CD4-positive, alpha-beta T cell treated with Interleukin-17A for 1 hour (primary cell): ENCODE results near the gene TM6SF1.
"Not testable (repeated sequence)": the region's sequence is repeated elsewhere in the genome, so short reads cannot be mapped to it uniquely, and the experiment has no call there.

ENCODE experiments used
- DNase-seq: peaks from one replicate; pipeline ENCODE4 v3.0.0-alpha.2; 2020

TM6SF1 gene

DNA sequence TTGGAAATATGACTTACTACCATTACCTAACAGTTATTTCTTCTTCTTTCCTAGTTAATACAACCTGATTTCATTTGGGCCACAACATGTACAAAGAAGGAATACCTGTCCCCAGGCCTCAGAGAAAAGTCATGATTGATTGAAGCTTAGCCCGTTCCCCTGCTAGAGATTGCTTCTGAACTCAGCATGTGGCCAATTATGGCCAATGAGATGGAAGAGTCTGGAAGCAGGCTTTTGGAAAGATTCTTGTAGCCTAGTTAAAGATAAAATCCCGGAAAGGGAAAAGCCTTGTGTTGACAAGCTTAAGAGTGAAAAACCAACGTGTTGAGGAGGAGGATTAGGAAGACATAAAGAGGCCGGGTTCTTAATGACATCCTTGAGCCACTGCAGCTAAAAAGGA is 17.0 kb upstream of the TM6SF1 start:
- no peak for DNase-seq

DNA sequence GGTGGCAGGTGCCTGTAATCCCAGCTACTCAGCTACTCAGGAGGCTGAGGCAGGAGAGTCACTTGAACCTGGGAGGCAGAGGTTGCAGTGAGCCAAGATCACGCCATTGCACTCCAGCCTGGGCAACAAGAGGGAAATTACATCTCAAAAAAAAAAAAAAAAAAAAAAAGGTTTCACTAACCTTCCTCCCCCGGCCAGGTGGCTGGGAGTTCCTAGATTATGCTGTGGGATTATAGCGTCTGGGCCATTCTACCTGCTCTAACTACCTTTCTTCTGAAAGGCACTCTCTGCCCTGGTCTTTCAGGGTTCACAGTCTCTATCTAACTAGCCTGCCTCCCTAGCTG is 15.5 kb upstream of the TM6SF1 start:
- DNase-seq, result not testable (repeated sequence)

DNA sequence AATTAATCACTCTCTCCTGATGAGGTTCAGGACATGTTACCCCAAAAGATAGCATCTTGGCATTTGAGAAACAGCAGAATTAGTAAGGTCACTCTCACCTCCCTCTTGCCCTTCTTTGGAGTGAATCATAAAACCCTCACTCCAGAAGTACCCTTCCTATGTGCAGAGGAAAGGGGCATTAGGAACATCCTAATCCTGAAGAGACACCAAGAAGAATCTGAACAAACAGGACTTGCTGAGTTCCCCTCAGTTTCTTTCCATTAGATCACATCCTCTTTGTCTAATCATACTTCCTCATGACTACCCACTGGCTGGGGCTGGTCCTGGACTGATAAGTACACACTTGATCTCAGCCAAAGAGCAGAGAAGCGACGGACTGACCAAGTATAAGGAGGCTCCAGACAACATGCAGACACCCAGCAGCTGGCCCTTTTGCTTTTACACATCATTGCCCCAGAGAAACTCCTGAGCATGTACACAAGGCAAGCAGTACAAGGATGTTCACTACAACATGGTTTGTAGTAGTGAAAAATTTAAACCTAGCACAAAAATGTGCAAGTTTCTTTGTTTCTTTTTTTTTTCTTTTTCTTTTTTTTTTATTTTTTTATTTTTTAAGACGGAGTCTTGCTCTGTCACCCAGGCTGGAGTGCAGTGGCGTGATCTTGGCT is 15.0 kb upstream of the TM6SF1 start:
- peak; percentile 6 for DNase-seq

DNA sequence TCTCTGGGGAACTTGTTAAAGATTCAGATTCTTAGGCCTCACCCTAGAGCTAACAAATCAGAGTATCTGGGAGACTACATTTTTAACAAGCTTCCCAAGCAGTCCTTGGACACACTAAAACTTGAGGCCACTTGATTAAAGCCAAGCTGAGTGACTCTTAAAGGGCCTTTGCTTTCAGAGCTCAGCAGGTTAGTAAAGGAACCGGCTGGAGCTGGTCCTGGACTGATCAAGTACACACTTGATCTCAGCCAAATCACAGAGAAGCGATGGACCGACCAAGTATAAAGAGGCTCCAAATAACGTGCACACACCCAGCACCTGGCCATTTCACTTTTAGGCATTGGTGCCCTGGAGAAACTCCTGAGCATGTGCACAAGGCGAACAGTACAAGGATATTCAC is 12.9 kb upstream of the TM6SF1 start:
- no peak for DNase-seq

GRCh38 chr15:83098079-83098478 is 9.4 kb upstream of the TM6SF1 start:
- no peak for DNase-seq

DNA sequence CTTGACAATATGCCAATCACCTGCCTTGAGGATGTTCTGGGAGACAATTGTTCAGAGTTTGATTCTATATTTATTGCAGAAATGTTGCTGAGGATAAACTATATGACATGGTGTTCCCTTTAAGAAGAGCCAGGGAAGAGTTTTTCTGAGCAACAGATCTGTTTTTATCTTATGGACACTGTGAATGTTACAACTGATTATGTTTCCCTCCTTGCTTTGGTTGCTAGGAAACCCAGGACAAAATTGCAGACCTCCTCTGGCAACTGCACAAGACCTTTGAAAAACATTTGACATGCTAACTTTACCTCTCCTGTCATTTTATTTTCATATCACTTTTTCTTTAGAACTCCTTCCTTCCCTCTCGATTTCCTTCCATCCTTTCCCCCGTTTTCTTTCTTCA is 8.2 kb upstream of the TM6SF1 start:
- DNase-seq, result no peak

DNA sequence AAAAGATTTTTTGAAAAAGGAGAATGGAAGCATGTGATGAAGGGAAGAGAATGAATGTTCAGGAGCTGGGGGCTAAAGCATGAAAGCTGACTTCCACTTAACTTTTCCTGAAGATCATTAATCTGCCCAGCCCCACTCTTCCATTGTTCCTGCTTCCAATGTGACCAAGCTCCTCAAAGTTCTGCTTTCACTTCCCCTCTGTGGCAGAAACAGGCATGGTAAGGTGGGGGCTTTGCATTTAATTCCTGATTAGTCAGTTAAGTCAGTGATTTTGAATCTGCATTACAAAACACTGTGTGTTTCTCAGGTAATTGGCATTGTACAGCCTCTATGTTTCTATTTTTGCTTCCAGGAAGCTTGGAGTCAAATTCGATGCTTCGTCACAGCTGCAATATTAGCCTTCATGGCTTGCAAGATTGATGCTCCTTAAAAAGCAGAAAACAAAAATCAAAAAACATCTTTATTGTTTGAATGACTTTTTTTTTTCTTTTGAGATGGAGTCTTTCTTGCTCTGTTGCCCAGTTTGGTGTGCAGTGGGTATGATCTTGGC is 7.3 kb upstream of the TM6SF1 start:
- no peak for DNase-seq

DNA sequence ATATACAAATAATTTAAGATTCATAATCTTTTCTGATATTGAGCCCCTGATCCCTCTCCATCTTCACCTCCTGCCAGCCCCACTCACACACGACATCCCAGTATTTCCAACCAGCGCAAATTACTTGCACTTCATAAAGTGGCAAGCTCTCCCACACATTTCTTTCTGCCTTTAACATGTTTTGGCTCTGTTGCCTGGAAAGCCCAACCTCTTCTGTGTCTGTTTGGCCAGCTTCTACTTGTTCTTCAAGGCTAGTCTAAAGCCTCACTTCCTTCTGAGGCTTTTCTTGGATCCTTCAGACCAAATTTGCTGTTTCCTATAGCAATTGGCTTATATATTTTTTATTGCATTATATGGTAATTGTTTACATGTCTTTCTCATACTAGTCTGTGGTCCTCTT is 5.1 kb upstream of the TM6SF1 start:
- no peak for DNase-seq

DNA sequence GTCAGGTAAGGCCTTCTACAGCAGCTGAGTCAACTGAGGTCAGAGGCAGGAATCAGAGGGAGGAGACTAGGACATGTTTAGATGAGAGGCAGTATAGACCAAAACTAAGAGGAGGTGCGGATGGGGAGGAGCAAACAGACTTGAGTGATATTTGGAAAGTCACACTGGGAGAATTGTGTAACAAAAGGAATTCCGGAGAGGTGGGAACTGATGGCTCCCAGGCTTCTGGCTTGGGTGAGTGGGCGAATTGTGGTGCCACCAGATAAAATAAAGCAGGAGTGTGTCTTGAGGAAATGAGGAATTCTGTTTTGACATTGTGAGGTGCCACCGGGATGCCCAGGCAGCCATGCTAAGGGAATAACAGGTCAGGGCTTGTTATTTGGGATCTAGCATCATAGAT is 3.3 kb upstream of the TM6SF1 start:
- no peak for DNase-seq

DNA sequence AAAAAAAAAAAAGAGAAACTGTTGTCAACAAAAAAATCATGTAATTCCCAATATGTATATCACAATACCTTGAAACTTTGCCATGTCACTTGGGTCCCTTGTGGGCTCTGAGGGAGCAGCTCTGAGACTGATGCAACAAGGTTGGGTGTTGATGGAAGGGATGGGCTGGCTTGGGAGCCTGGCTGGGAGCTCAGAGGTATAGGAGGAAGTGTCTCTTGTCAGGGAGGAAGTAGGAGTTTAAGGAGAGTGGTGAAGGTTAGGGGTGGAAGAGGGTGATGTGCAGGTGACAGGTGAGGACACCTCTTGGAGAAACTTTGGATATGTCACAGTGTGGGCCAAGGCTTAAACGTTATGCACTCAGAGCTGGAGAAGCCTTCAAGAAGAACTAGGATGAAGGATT is 2.0 kb upstream of the TM6SF1 start:
- DNase-seq, result no peak

- DNase-seq, result no peak
These were observed 366 bp downstream of the TM6SF1 start for GRCh38 chr15:83107841-83108181.

GRCh38 chr15:83108266-83109219 is 1.1 kb downstream of the TM6SF1 start:
- DNase-seq, result peak; percentile 28

- no peak for DNase-seq
These were observed 2.1 kb downstream of the TM6SF1 start for GRCh38 chr15:83109532-83109931.

- DNase-seq, result no peak
These were observed 2.9 kb downstream of the TM6SF1 start for GRCh38 chr15:83110381-83110780.

GRCh38 chr15:83111149-83111548 is 3.7 kb downstream of the TM6SF1 start:
- DNase-seq, result no peak

DNA sequence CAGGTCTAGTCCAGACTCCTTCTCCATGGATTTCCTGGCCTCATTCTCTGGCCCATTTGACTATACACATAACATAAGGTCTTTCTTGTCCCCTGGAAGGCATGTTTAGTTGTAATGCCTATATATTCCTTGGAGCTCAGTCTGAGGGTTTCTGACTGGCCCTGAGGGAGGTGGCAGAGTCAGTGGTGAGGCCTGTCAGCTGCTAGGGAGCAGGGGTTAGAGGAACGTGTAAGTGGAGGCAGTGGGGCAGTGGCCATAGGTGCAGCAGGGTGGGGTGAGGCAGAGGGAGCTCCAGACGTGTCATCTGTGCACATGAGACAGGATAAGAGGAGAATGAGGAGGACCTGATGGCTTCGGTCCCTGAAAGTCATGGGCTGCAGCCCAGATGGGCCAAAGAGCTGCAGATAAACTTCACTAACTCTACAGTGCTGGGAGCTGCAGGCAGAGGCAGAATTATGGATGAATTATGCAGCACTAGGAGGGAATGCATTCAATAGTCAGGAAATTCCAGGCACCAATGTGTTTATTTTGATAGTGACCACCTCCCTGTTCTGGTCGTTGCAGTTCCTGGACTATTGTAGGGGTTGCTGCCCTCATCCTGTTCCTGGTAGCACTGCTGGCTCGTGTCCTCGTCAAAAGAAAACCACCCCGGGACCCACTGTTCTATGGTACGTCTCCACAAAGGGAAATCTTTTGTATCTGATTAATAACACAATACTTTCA is 4.9 kb downstream of the TM6SF1 start:
- no peak for DNase-seq

DNA sequence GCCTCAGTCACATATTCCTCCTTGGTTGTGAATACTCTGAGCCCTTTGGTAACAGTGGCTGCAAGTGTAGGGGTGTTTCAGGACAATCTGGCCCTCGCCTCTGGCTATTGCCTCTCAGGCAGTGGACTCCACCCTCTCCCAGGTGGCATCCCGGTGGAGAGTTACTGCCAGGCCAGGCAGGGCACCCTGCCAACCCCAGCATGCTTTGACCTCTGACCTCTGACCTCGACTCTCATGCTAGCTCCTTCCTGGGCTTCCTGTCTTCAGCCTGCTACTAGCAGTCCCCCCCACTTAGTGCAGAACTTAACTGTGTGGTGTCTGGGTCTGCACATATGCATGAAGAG is 5.5 kb downstream of the TM6SF1 start:
- no peak for DNase-seq

GRCh38 chr15:83113881-83114674 is 6.6 kb downstream of the TM6SF1 start:
- DNase-seq, result no peak

DNA sequence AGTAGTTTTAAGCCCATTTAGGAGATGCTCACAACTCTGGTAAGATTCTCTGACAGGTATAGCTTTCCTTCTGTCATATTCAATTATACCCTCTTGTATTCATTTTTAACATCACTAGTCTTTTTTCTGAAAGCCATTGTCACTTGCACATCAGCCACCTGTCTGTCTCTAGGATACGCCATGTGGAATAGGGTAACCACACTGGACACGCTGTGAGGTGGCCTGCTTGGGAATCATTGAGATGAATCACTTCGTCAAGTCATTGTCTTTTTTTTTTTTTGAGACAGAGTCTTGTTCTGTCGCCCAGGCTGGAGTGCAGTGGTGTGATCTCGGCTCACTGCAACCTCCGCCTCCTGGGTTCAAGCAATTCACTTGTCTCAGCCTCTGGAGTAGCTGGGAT is 7.4 kb downstream of the TM6SF1 start:
- no peak for DNase-seq

GRCh38 chr15:83115410-83115809 is 8.0 kb downstream of the TM6SF1 start:
- no peak for DNase-seq

DNA sequence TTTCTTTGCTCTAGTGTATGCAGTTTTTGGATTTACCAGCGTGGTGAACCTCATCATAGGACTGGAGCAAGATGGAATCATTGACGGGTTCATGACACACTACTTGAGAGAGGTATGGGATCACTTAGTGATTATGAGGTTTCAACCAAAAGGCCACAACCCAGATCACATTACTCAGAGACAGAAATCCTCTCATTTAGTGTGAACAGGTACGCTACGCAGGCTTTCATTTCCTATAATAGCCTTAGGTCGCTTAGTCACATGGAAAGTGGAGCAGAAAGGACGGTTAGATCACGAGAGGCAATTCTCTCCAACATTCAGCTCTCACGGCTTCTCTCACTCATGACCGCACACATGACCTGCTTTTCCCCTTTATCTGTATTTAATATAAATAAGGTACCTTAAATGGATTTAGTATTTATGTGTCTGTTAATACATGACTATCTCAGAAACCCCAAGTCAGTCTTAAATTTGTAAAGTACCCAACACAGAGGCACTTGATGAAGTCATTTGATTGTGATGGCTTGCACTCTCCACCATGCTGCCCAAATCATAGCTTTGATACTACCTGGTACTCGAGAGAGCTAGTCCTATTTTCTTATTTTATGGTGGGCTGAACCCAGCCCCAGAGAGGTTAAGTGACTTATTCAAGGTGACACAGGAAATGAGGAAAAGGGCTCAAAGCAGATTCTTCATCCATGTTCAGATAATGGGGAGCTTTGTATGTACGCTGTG is 8.6 kb downstream of the TM6SF1 start:
- DNase-seq, result no peak

- DNase-seq, result no peak
These were observed 10.9 kb downstream of the TM6SF1 start for GRCh38 chr15:83118291-83118827.
